ENCODE measurements around the gene TUBG2.

The TUBG2 gene

GRCh38 chr17:42674755-42675347 is 15.8 kb downstream of the TUBG2 start:
- no peak for TF ChIP-seq CTCF (IDR thresholded peaks at IDR 0.05; ENCODE audit: control insufficient read depth, insufficient read depth, low read depth, low read length, missing control alignments)
- DNase-seq (ENCODE audit: low read depth) = no peak
- peak overlapping the region; percentile 93 for H3K4me3 ChIP-seq (ENCODE audit: control insufficient read depth, low read depth, low read length)

DNA sequence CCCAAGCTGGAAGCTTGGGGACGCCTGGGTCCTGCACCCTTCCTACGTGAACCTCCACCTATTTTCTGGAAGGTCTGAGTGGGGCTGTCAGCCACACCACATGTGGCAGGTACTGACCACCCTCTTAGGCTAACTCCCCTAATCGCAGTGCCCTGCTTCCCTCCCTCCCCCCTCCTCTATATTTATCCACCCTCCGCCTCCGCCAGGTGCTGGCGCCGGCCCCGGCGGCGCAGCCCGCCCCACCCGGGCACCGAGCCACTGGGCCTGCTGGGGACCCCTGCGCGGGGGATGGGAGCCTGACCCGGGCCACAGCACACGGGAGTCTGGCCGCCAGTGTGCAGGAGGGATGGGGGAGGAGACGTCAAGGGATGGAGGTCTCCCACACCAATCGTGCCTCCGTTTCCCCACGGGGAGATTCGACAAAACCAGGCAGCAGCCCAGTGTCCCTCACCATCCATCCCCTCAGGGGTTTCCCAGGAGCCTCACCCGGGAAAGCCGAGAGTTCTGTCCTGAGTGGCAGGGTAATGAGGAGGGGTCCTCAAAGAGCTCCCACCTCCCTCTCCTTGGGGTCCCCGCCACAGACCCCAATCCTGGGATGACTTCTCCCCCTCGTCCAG is 16.4 kb downstream of the TUBG2 start:
- H3K4me3 ChIP-seq (ENCODE audit: control insufficient read depth, low read depth, low read length) = peak overlapping the region; percentile 93
- no peak for DNase-seq (ENCODE audit: low read depth)
- TF ChIP-seq CTCF (IDR thresholded peaks at IDR 0.05; ENCODE audit: control insufficient read depth, insufficient read depth, low read depth, low read length, missing control alignments) = no peak

- no peak for TF ChIP-seq CTCF (IDR thresholded peaks at IDR 0.05; ENCODE audit: control insufficient read depth, insufficient read depth, low read depth, low read length, missing control alignments)
- DNase-seq (ENCODE audit: low read depth) = no peak
These were observed 16.9 kb downstream of the TUBG2 start for GRCh38 chr17:42675965-42676423.

DNA sequence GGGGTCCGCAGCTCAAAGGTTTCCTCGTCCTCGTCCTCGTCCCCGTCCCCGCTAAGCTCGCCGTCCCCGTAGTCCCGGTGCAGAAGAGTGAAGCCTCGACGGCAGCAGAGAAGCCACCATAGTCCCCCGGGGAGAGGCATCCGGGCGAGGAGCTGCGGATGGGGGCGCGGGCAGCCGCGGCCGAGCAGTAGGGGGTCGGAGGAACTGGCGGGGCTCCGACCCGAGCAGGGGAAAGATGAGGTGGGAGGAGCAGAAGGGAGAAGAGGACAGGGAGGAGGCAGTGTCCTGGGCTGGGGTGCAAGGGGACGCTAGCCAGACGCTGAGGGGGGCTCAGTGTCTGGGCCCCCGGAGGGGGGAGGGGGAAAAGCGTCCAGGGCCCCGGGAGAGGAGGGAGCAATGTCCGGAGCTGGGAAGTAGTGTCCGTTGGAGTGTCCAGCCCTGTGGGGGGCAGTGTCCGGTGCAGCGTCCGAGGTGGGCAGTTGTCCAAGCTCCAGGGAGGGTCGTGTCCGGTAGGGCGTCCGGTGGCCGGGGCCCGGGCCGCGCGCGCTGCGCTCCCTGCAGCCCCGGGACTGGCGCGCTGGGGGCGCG is 17.4 kb downstream of the TUBG2 start, which contains the start of gene PLEKHH3:
TSS of gene PLEKHH3 (minus strand) at position 571 of the 588 bp plus-strand sequence. CDS start at position 140, 431 bp downstream.
- no peak for TF ChIP-seq CTCF (IDR thresholded peaks at IDR 0.05; ENCODE audit: control insufficient read depth, insufficient read depth, low read depth, low read length, missing control alignments)

More at GRCh38 chr17:42675965-42676423, 16.9 kb downstream of the TUBG2 start:
- peak overlapping the region; percentile 93 for H3K4me3 ChIP-seq (ENCODE audit: control insufficient read depth, low read depth, low read length)

DNA sequence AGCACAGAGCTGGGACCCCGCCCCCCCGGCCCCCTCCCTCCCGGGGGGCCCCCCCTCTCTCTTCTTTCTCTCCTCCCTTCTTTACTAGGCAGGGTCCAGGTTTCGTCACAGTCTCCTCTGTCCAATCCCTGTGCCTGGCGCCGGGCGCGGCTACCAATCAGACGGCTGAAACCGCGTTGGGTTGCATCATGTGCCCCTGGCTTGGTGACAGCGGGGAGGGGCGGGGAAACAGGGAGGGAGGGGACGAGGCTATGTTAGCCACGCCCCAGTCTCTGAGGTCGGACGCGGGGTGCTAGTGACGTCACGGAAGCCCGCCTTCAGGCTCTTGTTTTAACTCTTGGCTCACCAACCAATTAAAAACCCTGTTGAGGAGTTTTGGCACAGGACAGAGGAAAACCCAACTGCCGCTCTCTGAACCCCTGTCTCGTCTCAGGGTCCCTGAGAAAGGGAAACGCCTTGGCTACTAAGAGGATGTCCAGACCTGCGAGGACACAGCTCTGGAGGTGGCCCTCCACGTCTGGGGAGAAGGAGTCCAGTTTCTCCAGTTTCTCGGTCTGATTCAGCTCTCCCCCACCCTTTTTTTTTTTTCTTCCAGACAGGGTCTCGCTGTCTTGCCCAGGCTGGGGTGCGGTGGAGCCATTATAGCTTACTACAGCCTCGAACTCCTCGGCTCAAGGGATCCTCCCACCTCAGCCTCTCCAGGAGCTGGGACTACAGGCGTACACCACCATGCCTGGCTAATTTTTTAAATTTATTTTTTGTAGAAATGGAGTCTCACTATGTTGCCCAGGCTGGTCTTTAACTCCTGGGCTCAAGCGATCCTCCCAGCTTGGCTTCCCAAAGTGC is 18.2 kb downstream of the TUBG2 start:
- no peak for TF ChIP-seq CTCF (IDR thresholded peaks at IDR 0.05; ENCODE audit: control insufficient read depth, insufficient read depth, low read depth, low read length, missing control alignments)
- H3K4me3 ChIP-seq (ENCODE audit: control insufficient read depth, low read depth, low read length) = peak overlapping the region; percentile 93
- DNase-seq (ENCODE audit: low read depth) = peak; percentile 97

More for the DNA sequence above, 17.4 kb downstream of the TUBG2 start, which contains the start of gene PLEKHH3:
- peak within 1 kb of the TSS; percentile 93 for H3K4me3 ChIP-seq (ENCODE audit: control insufficient read depth, low read depth, low read length)
- DNase-seq (ENCODE audit: low read depth) = no peak

Data from AG09309 (cell line).